OCI-LY1 (cell line): ENCODE data around the gene NPM1.
"Not testable (repeated sequence)": the region's sequence is repeated elsewhere in the genome, so short reads cannot be mapped to it uniquely, and the experiment has no call there.

Experiments used
- EZH2 ChIP-seq: fragments of 200-600 bp; sonication (generic), shearing (Covaris generic); IDR thresholded peaks from 2 replicates; pipeline ENCODE4 v1.8.0; 2017; ENCODE audit warnings: borderline replicate concordance, mixed run types, mild to moderate bottlenecking, antibody characterized with exemption, low read length, moderate library complexity, mixed read lengths
- TF ChIP-seq, protein P1 (sequence below): fragments of 200-600 bp; sonication (generic), shearing (Covaris generic); IDR thresholded peaks from 2 replicates; pipeline ENCODE4 v1.5.1; 2017; ENCODE audit warnings: mild to moderate bottlenecking, antibody characterized with exemption, low read length, moderate library complexity, mixed read lengths

DNA sequence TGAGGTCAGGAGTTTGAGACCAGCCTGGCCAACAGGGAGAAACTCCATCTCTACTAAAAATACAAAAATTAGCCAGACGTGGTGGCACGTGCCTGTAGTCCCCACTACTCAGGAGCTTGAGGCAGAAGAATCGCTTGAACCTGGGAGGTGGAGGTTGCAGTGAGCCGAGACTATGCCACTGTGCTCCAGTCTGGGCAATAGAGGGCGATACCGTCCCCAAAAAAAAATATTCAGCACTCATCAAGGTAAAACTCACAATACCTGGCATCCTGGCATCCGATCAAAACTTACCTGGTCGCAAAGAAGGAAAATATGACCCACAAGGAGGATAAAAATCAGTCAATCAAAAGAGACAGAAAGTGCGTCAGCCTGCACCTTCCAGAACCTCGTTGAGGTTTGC is 16.8 kb upstream of the NPM1 start:
- TF ChIP-seq, protein P1, sequence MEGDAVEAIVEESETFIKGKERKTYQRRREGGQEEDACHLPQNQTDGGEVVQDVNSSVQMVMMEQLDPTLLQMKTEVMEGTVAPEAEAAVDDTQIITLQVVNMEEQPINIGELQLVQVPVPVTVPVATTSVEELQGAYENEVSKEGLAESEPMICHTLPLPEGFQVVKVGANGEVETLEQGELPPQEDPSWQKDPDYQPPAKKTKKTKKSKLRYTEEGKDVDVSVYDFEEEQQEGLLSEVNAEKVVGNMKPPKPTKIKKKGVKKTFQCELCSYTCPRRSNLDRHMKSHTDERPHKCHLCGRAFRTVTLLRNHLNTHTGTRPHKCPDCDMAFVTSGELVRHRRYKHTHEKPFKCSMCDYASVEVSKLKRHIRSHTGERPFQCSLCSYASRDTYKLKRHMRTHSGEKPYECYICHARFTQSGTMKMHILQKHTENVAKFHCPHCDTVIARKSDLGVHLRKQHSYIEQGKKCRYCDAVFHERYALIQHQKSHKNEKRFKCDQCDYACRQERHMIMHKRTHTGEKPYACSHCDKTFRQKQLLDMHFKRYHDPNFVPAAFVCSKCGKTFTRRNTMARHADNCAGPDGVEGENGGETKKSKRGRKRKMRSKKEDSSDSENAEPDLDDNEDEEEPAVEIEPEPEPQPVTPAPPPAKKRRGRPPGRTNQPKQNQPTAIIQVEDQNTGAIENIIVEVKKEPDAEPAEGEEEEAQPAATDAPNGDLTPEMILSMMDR = peak; percentile 36
- not testable (repeated sequence) for TF ChIP-seq EZH2
